Progenitor cell of endocrine pancreas (in vitro differentiated cells): Measurements from ENCODE around the gene GPX4. TPM values are rescaled to one million over a fixed set of nuclear protein-coding genes. Genes with fewer than 3 reads are reported as not detected.
A peak's percentile ranks its signal among the peaks of the same experiment; 100 is the strongest.

ENCODE experiments used
- DNase-seq: peaks from one replicate; pipeline ENCODE4 v3.0.0; 2021; ENCODE audit warnings: low spot score; ENCODE audit not compliant: unreplicated experiment
- H3K27ac Mint-ChIP-seq: 2 replicates; pipeline ENCODE4 v1.8.0; 2021; ENCODE audit warnings: mild to moderate bottlenecking, moderate library complexity, mixed read lengths
- H3K27me3 Mint-ChIP-seq: 2 replicates; pipeline ENCODE4 v1.8.0; 2021; ENCODE audit warnings: mixed read lengths
- H3K36me3 Mint-ChIP-seq: 2 replicates; pipeline ENCODE4 v1.8.0; 2022; ENCODE audit warnings: mixed read lengths; ENCODE audit not compliant: insufficient read depth
- H3K4me1 Mint-ChIP-seq: 2 replicates; pipeline ENCODE4 v1.8.0; 2021; ENCODE audit warnings: low read depth, mixed read lengths
- H3K4me3 Mint-ChIP-seq: 2 replicates; pipeline ENCODE4 v1.8.0; 2021; ENCODE audit warnings: low read depth, mild to moderate bottlenecking, moderate library complexity, mixed read lengths
- H3K9me3 Mint-ChIP-seq: 2 replicates; pipeline ENCODE4 v1.8.0; 2021; ENCODE audit warnings: low read depth, mixed read lengths
- CTCF ChIP-seq: fragments of 200-600 bp; sonication (generic); IDR thresholded peaks from one replicate; pipeline ENCODE4 v1.5.0; 2021; ENCODE audit warnings: antibody characterized with exemption, mild to moderate bottlenecking; ENCODE audit not compliant: unreplicated experiment
- total RNA-seq: library from RNA; stranded (reverse); gene quantifications from 2 replicates; pipeline ENCODE4 v1.2.1, GENCODE V29; 2021

GPX4 gene
- total RNA-seq, 1 donor from 2014 or later: 231 TPM

- peak overlapping the region; percentile 21 for H3K27ac Mint-ChIP-seq
- no peak for TF ChIP-seq CTCF
- peaks cover 19% of the 10 kb centered on the region for H3K36me3 Mint-ChIP-seq
These were observed 40.1 kb downstream of the GPX4 start for GRCh38 chr19:1143828-1144399.

GRCh38 chr19:1144741-1145140, 40.9 kb downstream of the GPX4 start:
- Mint-ChIP-seq H3K4me3 (no peak overlapping the region), H3K9me3 (peaks cover 4% of the 10 kb centered on the region), H3K36me3 (peaks cover 16% of the 10 kb centered on the region), H3K4me1 (no peaks in the 10 kb centered on the region), H3K27ac (no peak overlapping the region), H3K27me3 (no peaks in the 10 kb centered on the region)
- DNase-seq: no peak
- no peak for TF ChIP-seq CTCF

More at GRCh38 chr19:1143828-1144399, 40.1 kb downstream of the GPX4 start:
- H3K4me3 Mint-ChIP-seq: no peak overlapping the region
- no peak for DNase-seq
- H3K4me1 Mint-ChIP-seq: no peaks in the 10 kb centered on the region
- no peaks in the 10 kb centered on the region for H3K27me3 Mint-ChIP-seq
- H3K9me3 Mint-ChIP-seq: peaks cover 4% of the 10 kb centered on the region

- H3K36me3 Mint-ChIP-seq: peaks cover 16% of the 10 kb centered on the region
- no peak for DNase-seq
- H3K27ac Mint-ChIP-seq: peak overlapping the region; percentile 92
- peaks cover 4% of the 10 kb centered on the region for H3K9me3 Mint-ChIP-seq
- H3K4me3 Mint-ChIP-seq: no peak overlapping the region
- no peaks in the 10 kb centered on the region for H3K27me3 Mint-ChIP-seq
- no peaks in the 10 kb centered on the region for H3K4me1 Mint-ChIP-seq
- no peak for TF ChIP-seq CTCF
These were observed 42.0 kb downstream of the GPX4 start for GRCh38 chr19:1145635-1146411.

GRCh38 chr19:1146412-1146699, 42.6 kb downstream of the GPX4 start:
- TF ChIP-seq CTCF: no peak
- Mint-ChIP-seq H3K36me3 (peaks cover 16% of the 10 kb centered on the region), H3K4me1 (no peaks in the 10 kb centered on the region), H3K4me3 (no peak overlapping the region), H3K9me3 (peaks cover 4% of the 10 kb centered on the region), H3K27me3 (no peaks in the 10 kb centered on the region), H3K27ac (no peak overlapping the region)
- DNase-seq: no peak

GRCh38 chr19:1146858-1147780, 43.3 kb downstream of the GPX4 start:
- Mint-ChIP-seq H3K27me3 (no peaks in the 10 kb centered on the region), H3K27ac (no peak overlapping the region), H3K4me1 (no peaks in the 10 kb centered on the region), H3K36me3 (peaks cover 13% of the 10 kb centered on the region), H3K4me3 (no peak overlapping the region), H3K9me3 (peaks cover under 1% of the 10 kb centered on the region)
- TF ChIP-seq CTCF: no peak
- DNase-seq: no peak
